Measurements from ENCODE around the gene TRIM65.

Gene TRIM65

GRCh38 chr17:75922963-75923874 is 26.5 kb upstream of the TRIM65 start:
- TF ChIP-seq ZFX (IDR thresholded peaks at IDR 0.05; ENCODE audit: borderline replicate concordance): no peak
- TF ChIP-seq, protein P1, sequence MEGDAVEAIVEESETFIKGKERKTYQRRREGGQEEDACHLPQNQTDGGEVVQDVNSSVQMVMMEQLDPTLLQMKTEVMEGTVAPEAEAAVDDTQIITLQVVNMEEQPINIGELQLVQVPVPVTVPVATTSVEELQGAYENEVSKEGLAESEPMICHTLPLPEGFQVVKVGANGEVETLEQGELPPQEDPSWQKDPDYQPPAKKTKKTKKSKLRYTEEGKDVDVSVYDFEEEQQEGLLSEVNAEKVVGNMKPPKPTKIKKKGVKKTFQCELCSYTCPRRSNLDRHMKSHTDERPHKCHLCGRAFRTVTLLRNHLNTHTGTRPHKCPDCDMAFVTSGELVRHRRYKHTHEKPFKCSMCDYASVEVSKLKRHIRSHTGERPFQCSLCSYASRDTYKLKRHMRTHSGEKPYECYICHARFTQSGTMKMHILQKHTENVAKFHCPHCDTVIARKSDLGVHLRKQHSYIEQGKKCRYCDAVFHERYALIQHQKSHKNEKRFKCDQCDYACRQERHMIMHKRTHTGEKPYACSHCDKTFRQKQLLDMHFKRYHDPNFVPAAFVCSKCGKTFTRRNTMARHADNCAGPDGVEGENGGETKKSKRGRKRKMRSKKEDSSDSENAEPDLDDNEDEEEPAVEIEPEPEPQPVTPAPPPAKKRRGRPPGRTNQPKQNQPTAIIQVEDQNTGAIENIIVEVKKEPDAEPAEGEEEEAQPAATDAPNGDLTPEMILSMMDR (IDR thresholded peaks at IDR 0.05): no peak
- H3K27ac ChIP-seq: no peak overlapping the region

GRCh38 chr17:75922173-75922961 is 25.6 kb upstream of the TRIM65 start:
- TF ChIP-seq ZFX (IDR thresholded peaks at IDR 0.05; ENCODE audit: borderline replicate concordance): no peak
- TF ChIP-seq, protein P1 (IDR thresholded peaks at IDR 0.05): no peak
- no peak overlapping the region for H3K27ac ChIP-seq

GRCh38 chr17:75921596-75921995 is 24.8 kb upstream of the TRIM65 start:
- TF ChIP-seq, protein P1 (IDR thresholded peaks at IDR 0.05): no peak
- TF ChIP-seq ZFX (IDR thresholded peaks at IDR 0.05; ENCODE audit: borderline replicate concordance): no peak
- H3K27ac ChIP-seq: no peak overlapping the region

- TF ChIP-seq ZFX (IDR thresholded peaks at IDR 0.05; ENCODE audit: borderline replicate concordance): no peak
- TF ChIP-seq, protein P1 (IDR thresholded peaks at IDR 0.05): no peak
- H3K27ac ChIP-seq: no peak overlapping the region
Measured at GRCh38 chr17:75920045-75920560, 23.4 kb upstream of the TRIM65 start.

DNA sequence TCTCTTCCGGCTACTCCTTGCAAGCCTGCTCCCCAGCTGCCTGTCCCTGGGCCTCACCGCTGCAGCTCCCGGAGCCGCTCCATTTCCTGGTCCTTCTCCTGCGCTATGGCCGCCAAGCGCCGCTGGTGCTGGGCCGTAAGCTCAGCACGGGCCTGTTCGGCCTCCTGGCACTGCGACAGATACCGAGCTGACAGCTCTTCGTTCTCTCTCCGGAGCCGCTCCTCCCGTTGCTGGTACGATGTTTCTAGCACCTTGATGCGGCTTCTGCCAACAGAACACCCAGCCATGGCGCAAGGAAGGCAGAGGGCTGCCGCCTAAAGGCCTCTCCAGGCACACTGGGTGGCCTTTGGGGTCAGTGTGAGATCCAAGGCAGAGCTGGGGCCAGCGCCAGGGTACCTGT is 22.9 kb upstream of the TRIM65 start:
- TF ChIP-seq, protein P1 (IDR thresholded peaks at IDR 0.05): no peak
- TF ChIP-seq ZFX (IDR thresholded peaks at IDR 0.05; ENCODE audit: borderline replicate concordance): no peak
- no peak overlapping the region for H3K27ac ChIP-seq

DNA sequence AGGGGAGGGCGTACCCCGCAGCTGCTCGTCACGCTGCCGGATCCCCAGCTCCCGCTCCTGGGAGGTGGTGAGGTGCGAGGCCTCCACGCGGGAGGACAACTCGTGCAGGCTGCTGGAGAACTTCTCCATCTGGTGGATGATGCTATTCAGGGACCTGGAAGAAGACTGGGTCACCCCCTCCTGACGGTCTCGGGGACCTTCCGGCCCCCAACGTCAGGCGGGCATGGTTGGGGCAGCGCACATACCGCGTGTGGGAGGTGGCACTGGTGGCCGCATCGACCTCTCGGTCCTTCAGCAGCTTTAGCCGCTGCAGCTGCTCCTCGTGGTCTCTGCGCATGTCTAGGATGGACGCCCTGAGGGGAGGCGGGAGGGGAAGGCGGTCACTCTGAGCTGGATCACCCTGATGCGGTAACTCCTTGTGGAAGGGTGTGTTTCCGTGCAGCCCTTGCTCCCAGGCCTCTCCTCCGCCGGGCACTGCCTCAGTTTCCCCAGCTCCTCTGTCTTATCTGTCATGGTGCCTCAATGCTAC is 21.2 kb upstream of the TRIM65 start:
- no peak overlapping the region for H3K27ac ChIP-seq
- TF ChIP-seq ZFX (IDR thresholded peaks at IDR 0.05; ENCODE audit: borderline replicate concordance): no peak
- TF ChIP-seq, protein P1 (IDR thresholded peaks at IDR 0.05): no peak

Measured in 22Rv1 (cell line).